SU-DHL-6 (cell line): Measurements from ENCODE around the gene ZNF830.

ENCODE experiments used
- H2AFZ ChIP-seq: fragments of 200-600 bp; sonication (generic); 2 replicates; pipeline ENCODE4 v1.6.1; 2014; ENCODE audit warnings: low read depth, mild to moderate bottlenecking, moderate library complexity, mixed read lengths, antibody characterized with exemption, low read length; ENCODE audit not compliant: severe bottlenecking
- H3F3A ChIP-seq: fragments of 200-600 bp; shearing (Covaris generic); 2 replicates; pipeline ENCODE4 v1.6.0; 2016; ENCODE audit warnings: antibody characterized with exemption, mild to moderate bottlenecking; ENCODE audit not compliant: insufficient read depth
- H3K27ac ChIP-seq: fragments of 200-600 bp; sonication (generic); 2 replicates; pipeline ENCODE4 v1.5.1; 2016; ENCODE audit warnings: low read depth, mild to moderate bottlenecking, low read length, moderate library complexity, mixed read lengths
- H3K27me3 ChIP-seq: fragments of 200-600 bp; sonication (generic), shearing (Covaris generic); 2 replicates; pipeline ENCODE4 v1.6.0; 2014; ENCODE audit warnings: mild to moderate bottlenecking, low read length
- H3K36me3 ChIP-seq: fragments of 200-600 bp; sonication (generic); 2 replicates; pipeline ENCODE4 v1.6.1; 2014; ENCODE audit warnings: mild to moderate bottlenecking, low read length, mixed read lengths
- H3K4me2 ChIP-seq: fragments of 300-600, 200-600 bp; shearing (Covaris generic), sonication (generic); 2 replicates; pipeline ENCODE4 v1.6.0; 2014; ENCODE audit warnings: low read length, low read depth, mild to moderate bottlenecking; ENCODE audit not compliant: poor library complexity, severe bottlenecking
- H3K4me3 ChIP-seq: fragments of 200-600 bp; sonication (generic); 2 replicates; pipeline ENCODE4 v1.5.1; 2014; ENCODE audit warnings: antibody characterized with exemption, low read length, mild to moderate bottlenecking, mixed read lengths; ENCODE audit not compliant: insufficient read depth, poor library complexity, severe bottlenecking
- H3K79me2 ChIP-seq: fragments of 200-600 bp; sonication (generic); 2 replicates; pipeline ENCODE4 v1.6.1; 2014; ENCODE audit warnings: mild to moderate bottlenecking, low read length, moderate library complexity; ENCODE audit not compliant: insufficient read depth
- H3K9ac ChIP-seq: fragments of 200-600 bp; sonication (generic); 2 replicates; pipeline ENCODE4 v1.7.0; 2014; ENCODE audit warnings: mild to moderate bottlenecking, low read length
- H3K9me2 ChIP-seq: fragments of 200-600 bp; sonication (generic); replicated peaks from 2 replicates; pipeline ENCODE4 v1.6.1; 2014; ENCODE audit warnings: low read length; ENCODE audit not compliant: insufficient read depth
- H3K9me3 ChIP-seq: fragments of 200-600 bp; sonication (generic); 2 replicates; pipeline ENCODE4 v1.6.1; 2014; ENCODE audit warnings: low read length, mixed read lengths; ENCODE audit not compliant: insufficient read depth
- H4K20me1 ChIP-seq: fragments of 200-600 bp; sonication (generic); 2 replicates; pipeline ENCODE4 v1.6.1; 2014; ENCODE audit warnings: low read depth, mild to moderate bottlenecking, antibody characterized with exemption, low read length, moderate library complexity, mixed read lengths
- EZH2phosphoT487 ChIP-seq: fragments of 200-600 bp; sonication (generic), shearing (Covaris generic); conservative IDR thresholded peaks from 2 replicates; pipeline ENCODE4 v1.6.1; 2018; ENCODE audit warnings: mild to moderate bottlenecking, antibody characterized with exemption, low read length, moderate library complexity, mixed read lengths
- TF ChIP-seq, protein P1 (sequence below): fragments of 200-600 bp; sonication (generic); IDR thresholded peaks from one replicate; pipeline ENCODE4 v1.5.1; 2017; ENCODE audit warnings: antibody characterized with exemption, mild to moderate bottlenecking, low read length, moderate library complexity; ENCODE audit not compliant: insufficient read depth, poor library complexity, severe bottlenecking

Gene ZNF830

DNA sequence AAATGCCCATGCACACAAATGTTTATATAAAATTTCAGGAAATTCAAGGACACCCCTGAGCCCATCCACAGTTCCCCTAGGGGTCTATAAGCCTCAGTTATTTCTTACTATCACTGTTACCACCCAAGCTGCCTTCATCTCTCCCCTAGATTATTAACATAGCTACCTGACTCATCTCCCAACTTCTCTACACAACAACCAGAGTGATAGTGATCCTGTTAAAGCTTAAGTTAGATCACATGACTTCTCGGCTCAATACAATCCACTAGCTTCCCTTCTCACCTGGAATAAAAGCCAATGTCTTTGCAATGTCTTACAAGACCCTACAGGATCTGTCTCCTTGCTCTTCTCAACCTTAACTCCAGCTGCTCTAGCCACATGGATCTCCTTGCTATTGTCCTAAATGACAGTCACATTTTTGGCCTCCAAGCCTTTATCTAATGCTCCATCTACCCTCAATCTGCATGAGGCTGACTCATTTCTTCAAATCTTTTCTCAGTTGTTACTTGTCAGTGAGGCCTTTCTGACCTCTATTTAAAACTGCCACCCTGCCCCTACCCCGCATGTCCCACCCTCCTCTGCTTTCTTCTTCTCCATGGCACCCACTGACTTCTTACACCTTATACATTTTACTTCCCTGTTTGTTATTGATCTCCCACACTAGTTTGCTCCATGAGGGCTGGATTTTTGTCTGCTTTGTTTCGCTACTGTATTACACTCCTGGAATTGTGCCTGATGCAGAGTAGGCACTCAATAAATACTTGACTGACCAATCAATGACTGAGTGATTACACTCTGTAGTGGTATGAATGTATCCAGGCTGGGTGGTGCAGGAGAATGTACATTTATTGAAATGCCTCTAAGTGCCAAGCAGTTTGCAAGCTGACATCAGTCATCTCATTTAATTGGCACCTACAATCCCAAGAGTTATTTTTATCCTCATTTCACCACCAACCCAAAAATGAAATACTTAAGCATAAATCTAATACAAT lies 13.8 kb downstream of the ZNF830 start:
- no peak overlapping the region for H3K4me3 ChIP-seq
- H3K9ac ChIP-seq: no peak overlapping the region
- no peaks in the 10 kb centered on the region for H4K20me1 ChIP-seq
- H3K79me2 ChIP-seq: no peaks in the 10 kb centered on the region
- TF ChIP-seq, protein P1, sequence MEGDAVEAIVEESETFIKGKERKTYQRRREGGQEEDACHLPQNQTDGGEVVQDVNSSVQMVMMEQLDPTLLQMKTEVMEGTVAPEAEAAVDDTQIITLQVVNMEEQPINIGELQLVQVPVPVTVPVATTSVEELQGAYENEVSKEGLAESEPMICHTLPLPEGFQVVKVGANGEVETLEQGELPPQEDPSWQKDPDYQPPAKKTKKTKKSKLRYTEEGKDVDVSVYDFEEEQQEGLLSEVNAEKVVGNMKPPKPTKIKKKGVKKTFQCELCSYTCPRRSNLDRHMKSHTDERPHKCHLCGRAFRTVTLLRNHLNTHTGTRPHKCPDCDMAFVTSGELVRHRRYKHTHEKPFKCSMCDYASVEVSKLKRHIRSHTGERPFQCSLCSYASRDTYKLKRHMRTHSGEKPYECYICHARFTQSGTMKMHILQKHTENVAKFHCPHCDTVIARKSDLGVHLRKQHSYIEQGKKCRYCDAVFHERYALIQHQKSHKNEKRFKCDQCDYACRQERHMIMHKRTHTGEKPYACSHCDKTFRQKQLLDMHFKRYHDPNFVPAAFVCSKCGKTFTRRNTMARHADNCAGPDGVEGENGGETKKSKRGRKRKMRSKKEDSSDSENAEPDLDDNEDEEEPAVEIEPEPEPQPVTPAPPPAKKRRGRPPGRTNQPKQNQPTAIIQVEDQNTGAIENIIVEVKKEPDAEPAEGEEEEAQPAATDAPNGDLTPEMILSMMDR: no peak
- TF ChIP-seq EZH2phosphoT487: no peak
- H3K27ac ChIP-seq: no peak overlapping the region
- H3K27me3 ChIP-seq: no peaks in the 10 kb centered on the region
- no peaks in the 10 kb centered on the region for H3K9me3 ChIP-seq
- H3K36me3 ChIP-seq: no peaks in the 10 kb centered on the region
- no peak overlapping the region for H3K4me2 ChIP-seq
- H2AFZ ChIP-seq: no peak overlapping the region
- H3K9me2 ChIP-seq: no peaks in the 10 kb centered on the region
- H3F3A ChIP-seq: no peaks in the 10 kb centered on the region

- H3K4me3 ChIP-seq: peak overlapping the region; percentile 80
Measured at GRCh38 chr17:34979153-34979552, 17.8 kb downstream of the ZNF830 start.

GRCh38 chr17:34979650-34980352 lies 18.5 kb downstream of the ZNF830 start:
- Histone ChIP-seq H3K9ac (peak overlapping the region; percentile 93), H3K36me3 (no peaks in the 10 kb centered on the region), H3K4me3 (peak overlapping the region; percentile 80), H3K27ac (peak overlapping the region; percentile 85), H3K27me3 (no peaks in the 10 kb centered on the region), H3F3A (no peaks in the 10 kb centered on the region), H3K4me2 (peak overlapping the region; percentile 97), H2AFZ (peak overlapping the region; percentile 99), H3K9me3 (no peaks in the 10 kb centered on the region), H4K20me1 (no peaks in the 10 kb centered on the region), H3K9me2 (no peaks in the 10 kb centered on the region), H3K79me2 (peaks cover 10% of the 10 kb centered on the region; the same call in 1 of the 2 replicates)
- TF ChIP-seq EZH2phosphoT487: no peak
- TF ChIP-seq, protein P1: no peak

More at GRCh38 chr17:34979153-34979552, 17.8 kb downstream of the ZNF830 start:
- H3K79me2 ChIP-seq: peaks cover 10% of the 10 kb centered on the region; the same call in 1 of the 2 replicates
- H3K9ac ChIP-seq: peak overlapping the region; percentile 93
- H3K9me2 ChIP-seq: no peaks in the 10 kb centered on the region
- peak overlapping the region; percentile 99 for H2AFZ ChIP-seq
- H3K36me3 ChIP-seq: no peaks in the 10 kb centered on the region
- H3K27ac ChIP-seq: no peak overlapping the region
- no peaks in the 10 kb centered on the region for H3K9me3 ChIP-seq
- H3F3A ChIP-seq: no peaks in the 10 kb centered on the region
- H4K20me1 ChIP-seq: no peaks in the 10 kb centered on the region
- peak overlapping the region; percentile 97 for H3K4me2 ChIP-seq
- H3K27me3 ChIP-seq: no peaks in the 10 kb centered on the region
- TF ChIP-seq, protein P1: no peak
- TF ChIP-seq EZH2phosphoT487: no peak
